Activated T-cell treated with anti-CD3 and anti-CD28 coated beads for 24 hours (primary cell): ENCODE data around the gene C4B.
"Not testable (repeated sequence)": the region's sequence is repeated elsewhere in the genome, so short reads cannot be mapped to it uniquely, and the experiment has no call there.

Source experiments
- DNase-seq: peaks from one replicate; pipeline ENCODE4 v3.0.0-alpha.2; 2020; ENCODE audit warnings: low read depth

C4B gene

DNA sequence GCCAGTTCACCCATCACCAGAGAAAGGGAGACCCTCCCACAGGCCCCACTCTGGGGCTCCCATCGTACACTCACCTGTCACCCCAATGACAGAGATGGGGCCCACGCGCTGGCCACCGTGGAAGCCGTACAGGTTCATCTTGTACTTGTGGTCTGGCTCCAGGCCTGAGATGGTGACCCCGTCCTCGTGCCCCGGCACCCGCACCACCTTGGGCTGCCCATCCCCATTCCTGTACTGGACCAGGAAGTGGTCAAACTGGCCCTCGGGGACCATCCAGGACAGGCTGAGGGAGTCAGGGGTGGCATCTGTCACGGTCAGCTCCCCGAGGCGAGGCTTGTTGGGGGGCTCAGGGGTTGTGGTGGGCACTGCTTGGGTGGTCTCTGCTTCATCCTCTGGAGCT lies 38.7 kb downstream of the C4B start:
- DNase-seq, result not testable (repeated sequence)

DNA sequence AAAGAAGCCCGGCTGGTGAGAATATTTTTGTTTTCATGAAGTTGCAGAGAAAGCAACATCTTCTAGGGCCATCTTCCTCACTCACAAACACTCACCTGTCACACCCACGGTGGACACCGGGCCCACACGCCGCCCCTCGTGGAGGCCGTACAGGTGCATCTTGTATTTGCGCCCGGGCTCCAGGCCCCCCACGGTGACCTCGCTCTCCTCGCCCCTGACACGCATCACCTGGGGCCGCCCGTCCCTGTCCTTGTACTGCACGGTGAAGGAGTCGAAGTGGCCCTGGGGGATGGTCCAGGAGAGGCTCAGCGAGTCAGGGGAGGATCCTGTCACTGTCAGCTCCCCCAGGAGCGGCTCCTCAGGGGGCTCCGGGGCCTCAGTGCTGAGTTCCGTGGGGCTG lies 41.2 kb downstream of the C4B start:
- not testable (repeated sequence) for DNase-seq

GRCh38 chr6:32056254-32056653 lies 41.7 kb downstream of the C4B start:
- DNase-seq, result no peak

DNA sequence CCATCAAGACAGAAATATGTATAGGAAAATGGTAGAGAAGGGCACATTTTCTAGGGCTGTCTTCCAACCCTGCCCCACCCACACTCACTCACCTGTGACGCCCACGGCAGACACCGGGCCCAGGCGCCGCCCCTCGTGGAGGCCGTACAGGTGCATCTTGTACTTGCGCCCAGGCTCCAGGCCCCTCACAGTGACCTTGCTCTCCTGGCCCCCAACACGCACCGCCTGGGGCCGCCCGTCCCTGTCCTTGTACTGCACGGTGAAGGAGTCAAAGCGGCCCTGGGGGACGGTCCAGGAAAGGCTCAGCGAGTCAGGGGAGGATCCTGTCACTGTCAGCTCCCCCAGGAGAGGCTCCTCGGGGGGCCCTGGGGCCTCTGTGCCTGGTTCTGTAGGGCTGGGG lies 43.4 kb downstream of the C4B start:
- DNase-seq, result no peak

DNA sequence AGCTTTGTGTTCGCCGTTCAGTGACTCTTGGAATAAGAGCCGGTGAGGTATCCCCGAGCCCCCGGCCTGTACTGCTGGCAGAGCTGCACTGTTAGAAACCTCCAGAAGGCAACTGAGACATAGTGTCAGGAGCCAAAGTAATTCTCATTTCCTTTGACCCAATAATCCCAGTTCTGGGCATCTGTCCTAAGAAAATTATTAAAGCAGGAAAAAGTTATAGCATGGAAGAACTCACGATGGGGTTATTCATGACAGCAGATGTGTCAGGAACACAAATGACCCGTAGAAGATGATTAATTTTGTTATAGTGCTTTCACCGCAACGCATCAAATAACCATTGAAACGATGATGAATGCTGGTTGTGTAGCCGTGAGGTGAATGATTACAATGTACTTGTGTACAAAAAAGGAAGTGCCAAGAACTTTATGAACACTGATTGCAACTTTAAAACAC lies 43.9 kb downstream of the C4B start:
- no peak for DNase-seq

DNA sequence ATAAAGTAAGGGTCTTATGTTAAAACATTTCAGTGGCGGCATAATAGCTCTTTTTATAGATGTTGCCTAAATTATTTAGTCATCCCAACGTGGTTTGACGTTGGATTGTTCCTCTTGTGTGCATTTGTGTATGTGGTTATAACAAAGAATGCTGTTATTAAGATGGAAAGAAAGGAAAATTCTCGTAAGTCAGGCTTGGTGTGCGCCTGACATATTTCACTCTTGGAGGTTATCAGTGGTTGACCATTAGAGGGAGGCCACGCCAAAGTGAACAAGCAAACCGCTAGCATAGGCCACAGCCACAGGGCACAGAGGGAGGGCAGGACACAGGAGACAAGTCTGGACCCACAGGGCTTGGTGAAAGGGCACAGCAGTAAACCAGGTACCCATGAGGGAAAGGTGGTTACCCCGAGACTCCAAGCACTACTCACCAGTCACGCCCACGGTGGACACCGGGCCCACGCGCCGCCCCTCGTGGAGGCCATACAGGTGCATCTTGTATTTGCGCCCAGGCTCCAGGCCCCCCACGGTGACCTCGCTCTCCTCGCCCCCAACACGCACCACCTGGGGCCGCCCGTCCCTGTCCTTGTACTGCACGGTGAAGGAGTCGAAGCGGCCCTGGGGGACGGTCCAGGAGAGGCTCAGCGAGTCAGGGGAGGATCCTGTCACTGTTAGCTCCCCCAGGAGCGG lies 46.5 kb downstream of the C4B start:
- DNase-seq, result no peak

DNA sequence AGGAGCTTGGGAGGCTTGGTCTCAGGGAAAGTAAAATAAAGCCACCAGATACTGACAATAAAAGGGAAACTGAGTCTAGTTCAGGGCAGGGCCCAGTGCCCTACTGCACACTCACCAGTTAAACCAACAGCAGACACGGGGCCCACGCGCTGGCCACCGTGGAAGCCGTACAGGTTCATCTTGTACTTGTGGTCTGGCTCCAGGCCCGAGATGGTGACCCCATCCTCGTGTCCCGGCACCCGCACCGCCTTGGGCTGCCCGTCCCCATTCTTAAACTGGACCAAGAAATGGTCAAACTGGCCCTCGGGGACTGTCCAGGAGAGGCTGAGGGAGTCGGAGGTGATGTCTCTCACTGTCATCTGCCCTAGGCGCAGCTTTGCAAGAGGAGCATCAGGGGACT lies 50.1 kb downstream of the C4B start:
- no peak for DNase-seq

- DNase-seq, result not testable (repeated sequence)
These were observed 52.9 kb downstream of the C4B start for GRCh38 chr6:32067521-32067920.

- DNase-seq, result not testable (repeated sequence)
These were observed 53.7 kb downstream of the C4B start for GRCh38 chr6:32068315-32068714.

DNA sequence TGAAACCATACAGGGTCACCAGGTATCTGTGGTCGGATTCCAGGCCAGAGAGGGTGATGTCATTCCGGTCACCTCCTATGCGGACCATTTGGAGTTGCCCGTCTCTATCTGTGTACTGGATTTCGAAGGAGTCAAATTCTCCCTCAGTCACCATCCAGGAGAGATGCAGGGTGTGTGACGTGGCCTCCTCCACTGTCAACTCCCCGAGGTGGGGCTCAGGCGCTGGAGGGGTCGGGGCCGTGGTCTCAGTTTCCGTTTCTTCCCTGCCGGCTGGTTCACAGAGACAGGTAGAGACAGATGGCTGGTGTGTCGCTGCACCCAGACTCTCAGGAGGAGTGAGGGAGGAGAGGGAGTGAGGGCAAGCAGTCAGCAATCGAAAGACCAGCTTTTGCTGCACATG lies 54.3 kb downstream of the C4B start:
- DNase-seq, result no peak

DNA sequence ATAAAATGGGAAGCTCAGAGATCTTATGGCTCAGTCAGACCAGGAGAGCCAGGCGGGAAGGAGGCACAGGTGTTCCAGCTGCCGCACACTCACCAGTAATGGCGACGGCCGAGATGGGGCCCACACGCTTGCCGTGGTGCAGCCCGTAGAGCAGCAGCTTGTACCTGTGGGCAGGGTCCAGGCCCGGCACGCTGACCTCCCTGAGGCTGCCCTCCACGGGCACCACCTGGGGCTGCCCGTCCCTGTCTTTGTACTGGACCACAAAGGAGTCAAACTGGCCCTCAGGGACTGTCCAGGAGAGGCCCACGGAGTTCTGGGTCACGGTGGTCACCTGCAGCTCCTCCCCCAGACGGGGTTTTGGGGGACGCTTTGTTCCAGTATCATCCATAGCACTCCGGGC lies 54.9 kb downstream of the C4B start:
- no peak for DNase-seq

DNA sequence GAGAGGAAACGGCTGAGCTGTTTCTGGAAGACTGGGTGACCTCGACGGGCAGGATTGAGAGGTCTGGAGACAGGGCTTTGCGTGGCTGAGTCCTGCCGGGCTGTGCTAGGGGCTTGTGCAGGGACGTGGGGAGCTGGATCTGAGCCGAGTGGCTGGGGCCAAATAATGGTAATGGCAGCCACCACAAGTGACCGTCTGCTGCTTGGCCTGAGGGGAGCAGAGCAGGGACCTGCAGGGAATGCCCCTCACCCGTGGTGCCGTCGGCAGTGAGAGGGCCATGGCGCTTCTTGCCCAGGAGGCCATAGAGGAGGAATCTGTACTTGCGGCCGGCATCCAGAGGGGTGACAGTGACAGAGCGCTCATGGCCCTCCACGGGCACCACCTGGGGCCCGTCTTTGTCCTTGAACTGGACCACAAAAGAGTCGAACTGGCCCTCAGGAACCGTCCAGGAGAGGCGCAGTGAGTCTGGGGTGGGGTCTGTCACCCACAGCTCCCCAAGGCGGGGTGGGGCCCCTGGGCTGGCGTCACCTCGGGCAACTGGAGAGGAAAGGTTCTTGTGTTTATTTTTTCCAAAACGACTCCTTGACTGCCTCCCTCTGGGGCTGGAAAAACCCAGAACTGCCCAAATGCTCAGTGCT lies 55.4 kb downstream of the C4B start:
- no peak for DNase-seq

- DNase-seq, result no peak
These were observed 56.4 kb downstream of the C4B start for GRCh38 chr6:32070814-32071543.

DNA sequence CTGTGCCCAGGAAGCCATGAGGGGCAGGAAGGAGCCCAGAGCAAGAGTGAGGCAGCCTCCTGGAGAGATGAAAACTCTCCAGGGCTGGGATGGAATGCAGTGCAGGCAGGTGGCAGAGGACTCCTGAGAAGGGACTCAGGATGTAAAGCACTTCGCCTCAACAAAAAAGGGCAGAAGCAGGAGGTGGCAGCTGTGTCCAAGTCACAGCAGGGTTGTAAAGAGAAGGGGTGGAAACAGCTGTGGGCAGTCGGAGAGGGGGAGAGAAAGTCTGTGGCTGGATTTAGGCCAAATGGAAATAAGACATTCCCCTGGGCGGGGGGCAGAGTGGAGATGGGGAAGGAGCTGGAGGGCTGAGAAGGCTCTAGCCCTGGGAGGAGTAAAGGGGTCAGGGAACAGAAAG lies 58.5 kb downstream of the C4B start:
- DNase-seq, result no peak

- no peak for DNase-seq
These were observed 59.0 kb downstream of the C4B start for GRCh38 chr6:32073613-32074012.

DNA sequence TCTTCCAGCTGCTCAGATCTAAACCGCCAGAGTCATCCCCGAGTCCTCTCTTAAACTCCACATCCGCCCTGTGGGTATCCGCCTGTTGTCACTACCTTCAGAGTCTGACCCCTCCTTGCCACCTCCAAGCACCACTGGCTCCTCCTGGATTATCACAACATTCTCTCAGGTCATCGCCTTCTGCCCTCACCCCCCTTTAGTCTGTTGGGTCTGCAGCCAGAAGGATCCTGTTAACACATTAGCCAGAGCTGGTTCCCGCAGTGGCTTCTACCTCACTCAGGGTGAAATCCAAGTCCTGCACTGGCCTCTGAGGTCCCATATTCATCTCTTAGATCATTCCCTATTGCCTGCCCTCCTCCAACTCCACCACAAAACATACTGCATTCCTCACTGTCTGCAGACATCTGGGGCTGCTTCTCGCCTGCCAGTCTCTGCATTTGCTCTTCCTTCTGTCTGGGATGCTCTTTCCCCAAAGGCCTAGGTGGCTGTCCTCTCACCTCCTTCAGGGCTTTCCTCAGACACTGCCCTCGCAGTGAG lies 60.5 kb downstream of the C4B start:
- no peak for DNase-seq

DNA sequence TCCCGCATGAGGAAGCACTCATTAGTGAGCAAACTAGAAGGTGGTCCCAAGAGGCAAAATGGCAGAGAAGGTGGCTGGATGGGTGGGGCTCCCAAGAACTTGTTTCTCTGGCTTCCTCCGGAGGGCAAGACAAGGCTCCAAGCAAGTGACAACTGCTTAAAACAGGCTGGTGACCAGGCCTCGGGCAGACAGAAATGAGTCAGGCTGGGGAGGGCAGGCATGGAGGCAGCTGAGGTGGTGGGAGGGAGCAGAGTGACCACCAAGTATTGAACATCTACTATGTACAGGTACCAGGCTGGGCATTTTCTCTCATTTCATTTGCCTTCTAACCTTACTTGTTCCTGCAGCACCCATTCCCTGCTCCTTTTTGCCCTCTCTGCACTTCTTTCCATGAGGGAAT lies 61.2 kb downstream of the C4B start:
- DNase-seq, result no peak

DNA sequence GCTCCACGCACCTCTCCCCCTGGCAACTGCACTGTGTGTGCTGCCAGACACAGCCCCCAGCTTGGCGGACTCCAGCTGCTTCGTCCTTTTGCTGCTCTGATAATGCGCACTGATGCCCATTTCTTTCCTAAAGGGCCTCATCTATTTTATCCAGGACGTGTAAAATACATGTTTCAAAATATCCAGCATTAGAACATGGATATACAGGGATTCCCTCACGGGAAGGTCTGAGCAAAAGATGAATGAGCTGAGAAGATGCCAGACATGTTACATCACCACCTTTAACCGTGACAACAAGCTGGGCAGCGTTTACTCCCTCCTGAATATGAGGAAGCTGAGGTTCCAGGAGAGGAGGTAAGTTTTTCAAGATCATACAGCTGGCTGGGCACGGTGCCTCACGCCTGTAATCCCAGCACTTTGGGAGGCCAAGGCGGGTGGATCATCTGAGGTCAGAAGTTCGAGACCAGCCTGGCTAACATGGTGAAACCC lies 61.8 kb downstream of the C4B start:
- no peak for DNase-seq

DNA sequence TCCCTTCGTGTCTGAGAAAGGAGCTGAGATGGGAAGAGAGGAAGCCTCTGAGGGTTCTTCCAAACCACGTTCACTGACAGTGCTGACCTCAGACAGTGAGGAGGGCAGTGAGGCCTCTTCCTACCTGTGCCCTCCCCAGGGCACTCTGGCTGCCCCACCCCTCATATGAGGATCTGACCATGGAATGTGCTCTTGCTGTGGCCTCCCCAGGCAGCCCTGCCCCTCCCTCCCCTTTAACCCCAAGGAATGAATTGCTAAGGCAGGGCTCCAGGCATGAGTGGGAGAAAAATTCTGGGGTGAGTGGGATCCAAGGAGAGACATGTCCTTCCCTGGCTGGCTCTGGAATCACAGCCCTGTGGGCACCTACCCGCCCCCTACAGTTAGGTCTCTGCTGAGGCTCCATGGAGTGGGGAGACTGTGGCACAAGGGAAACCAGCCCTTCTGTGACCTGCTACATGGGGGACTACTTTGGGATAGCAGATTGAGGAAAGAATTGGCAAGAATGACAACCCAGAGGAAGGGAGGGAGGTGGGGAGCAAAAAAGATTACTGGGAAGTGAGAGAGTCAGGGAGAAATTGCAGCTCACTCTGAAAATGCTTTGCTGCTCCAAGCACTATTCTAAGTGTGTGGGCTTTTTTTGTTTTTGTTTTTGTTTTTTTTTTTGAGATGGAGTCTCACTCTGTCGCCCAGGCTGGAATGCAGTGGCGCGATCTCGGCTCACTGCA lies 65.1 kb downstream of the C4B start:
- DNase-seq, result no peak

- no peak for DNase-seq
These were observed 66.8 kb downstream of the C4B start for GRCh38 chr6:32081168-32081990.

DNA sequence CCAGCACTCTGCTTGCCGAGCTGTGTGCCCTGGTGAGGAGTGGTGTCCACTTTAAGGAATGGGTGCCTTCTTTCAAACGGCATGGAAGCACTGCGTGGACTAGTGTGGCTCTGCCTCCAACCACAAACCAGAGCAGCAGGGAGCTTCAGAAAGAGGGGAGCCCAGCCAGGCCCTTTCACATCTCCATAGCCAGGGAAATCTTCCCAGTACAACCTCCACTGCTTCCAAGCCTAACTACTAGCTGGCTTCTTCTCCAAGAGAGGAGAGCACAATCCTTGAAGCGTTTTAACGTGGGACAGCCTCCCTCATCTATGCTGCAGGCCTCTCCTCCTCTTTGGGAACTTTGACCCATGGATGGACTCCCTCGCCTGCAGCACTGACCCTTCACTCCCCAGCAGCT lies 67.9 kb downstream of the C4B start:
- no peak for DNase-seq
